Measurements from ENCODE around the gene POLR2E.

The POLR2E gene

GRCh38 chr19:1094978-1095701, at the start of gene POLR2E:
TSS of gene POLR2E (minus strand) at chr19:1095375. CDS start at chr19:1095315, 60 bp downstream.
- H3K27me3 Mint-ChIP-seq (ENCODE audit: low read depth, poor library complexity): peaks cover 3% of the 10 kb centered on the region
- peaks cover 5% of the 10 kb centered on the region for H3K9me3 Mint-ChIP-seq
- no peaks in the 10 kb centered on the region for H3K36me3 Mint-ChIP-seq (ENCODE audit: low read depth)
- peaks cover 52% of the 10 kb centered on the region for H3K4me1 Mint-ChIP-seq
- H3K27ac Mint-ChIP-seq: peak within 1 kb of the TSS; percentile 44
- TF ChIP-seq CTCF (IDR thresholded peaks at IDR 0.05): no peak
- peak; percentile 99 for DNase-seq
- peak within 1 kb of the TSS; percentile 93 for H3K4me3 Mint-ChIP-seq

GRCh38 chr19:1144741-1145140, 49.6 kb upstream of the POLR2E start:
- peak overlapping the region; percentile 52 for H3K4me3 Mint-ChIP-seq
- peak overlapping the region; percentile 95 for H3K27ac Mint-ChIP-seq
- DNase-seq: no peak
- no peaks in the 10 kb centered on the region for H3K27me3 Mint-ChIP-seq (ENCODE audit: low read depth, poor library complexity)
- peaks cover 30% of the 10 kb centered on the region for H3K4me1 Mint-ChIP-seq
- TF ChIP-seq CTCF (IDR thresholded peaks at IDR 0.05): no peak
- H3K36me3 Mint-ChIP-seq (ENCODE audit: low read depth): peaks cover 50% of the 10 kb centered on the region
- peaks cover 19% of the 10 kb centered on the region for H3K9me3 Mint-ChIP-seq

- no peak for TF ChIP-seq CTCF (IDR thresholded peaks at IDR 0.05)
- H3K36me3 Mint-ChIP-seq (ENCODE audit: low read depth): peaks cover 58% of the 10 kb centered on the region
- H3K4me1 Mint-ChIP-seq: peaks cover 30% of the 10 kb centered on the region
- H3K9me3 Mint-ChIP-seq: peaks cover 19% of the 10 kb centered on the region
- H3K4me3 Mint-ChIP-seq: no peak overlapping the region
- H3K27ac Mint-ChIP-seq: peak overlapping the region; percentile 95
- no peak for DNase-seq
- no peaks in the 10 kb centered on the region for H3K27me3 Mint-ChIP-seq (ENCODE audit: low read depth, poor library complexity)
Measured at GRCh38 chr19:1143828-1144399, 48.7 kb upstream of the POLR2E start.

GRCh38 chr19:1141944-1142343, 46.8 kb upstream of the POLR2E start:
- Mint-ChIP-seq H3K27ac (no peak overlapping the region), H3K9me3 (peaks cover 19% of the 10 kb centered on the region), H3K4me1 (peaks cover 25% of the 10 kb centered on the region), H3K36me3 (ENCODE audit: low read depth) (peaks cover 63% of the 10 kb centered on the region), H3K4me3 (no peak overlapping the region), H3K27me3 (ENCODE audit: low read depth, poor library complexity) (no peaks in the 10 kb centered on the region)
- no peak for TF ChIP-seq CTCF (IDR thresholded peaks at IDR 0.05)
- no peak for DNase-seq

- TF ChIP-seq CTCF (IDR thresholded peaks at IDR 0.05): no peak
- peaks cover 17% of the 10 kb centered on the region for H3K4me1 Mint-ChIP-seq
- H3K36me3 Mint-ChIP-seq (ENCODE audit: low read depth): peaks cover 58% of the 10 kb centered on the region
- H3K9me3 Mint-ChIP-seq: peaks cover 19% of the 10 kb centered on the region
- H3K4me3 Mint-ChIP-seq: no peak overlapping the region
- DNase-seq: no peak
- H3K27ac Mint-ChIP-seq: peak overlapping the region; percentile 93
- no peaks in the 10 kb centered on the region for H3K27me3 Mint-ChIP-seq (ENCODE audit: low read depth, poor library complexity)
Measured at GRCh38 chr19:1140272-1141027, 45.3 kb upstream of the POLR2E start.

Data from nephron progenitor cell (in vitro differentiated cells).